H1 (cell line): ENCODE measurements around the gene CHAC1. TPM values are rescaled to one million over a fixed set of nuclear protein-coding genes. Genes with fewer than 3 reads are reported as not detected.

Experiments
- CTCF ChIA-PET: fragments of 300-600 bp; sonication (Branson Sonifier 250); formaldehyde crosslinking; loops from one replicate; lab custom pipeline; 2021; ENCODE audit not compliant: partially characterized antibody; lab: Charles Lee
- POLR2A ChIA-PET: fragments of 300-600 bp; sonication (Branson Sonifier 250); formaldehyde crosslinking; loops from one replicate; lab custom pipeline; 2021; ENCODE audit warnings: inconsistent platforms; ENCODE audit not compliant: partially characterized antibody; lab: Charles Lee
- DNase-seq, 2 experiments: peaks; one replicate each; pipeline versions ENCODE4 v3.0.0 to v3.0.0-alpha.2; 2010 to 2022; ENCODE audit warnings: low spot score in 2 of 2, low read depth in 1 of 2, mixed read lengths in 1 of 2
- FAIRE-seq: peaks from 2 replicates; lab custom pipeline; 2011; peaks lifted over from hg19 to GRCh38; lab: Jason Lieb, UNC
- H2AFZ ChIP-seq: 2 replicates; pipeline ENCODE4 v1.8.1; 2012; ENCODE audit warnings: low read length, inconsistent platforms
- H2AK5ac ChIP-seq: 2 replicates; pipeline ENCODE4 v1.6.1; 2013; ENCODE audit warnings: low read depth, low read length
- H2BK120ac ChIP-seq: replicated peaks from 2 replicates; pipeline ENCODE3; 2013; ENCODE audit warnings: low read depth, low read length, inconsistent platforms
- H2BK12ac ChIP-seq: 2 replicates; pipeline ENCODE4 v1.6.1; 2013; ENCODE audit warnings: low read depth, low read length
- H2BK15ac ChIP-seq: 2 replicates; pipeline ENCODE4 v1.6.1; 2013; ENCODE audit warnings: low read length
- H2BK20ac ChIP-seq: 2 replicates; pipeline ENCODE4 v1.6.1; 2013; ENCODE audit warnings: low read length
- H2BK5ac ChIP-seq: 2 replicates; pipeline ENCODE4 v1.6.1; 2013; ENCODE audit warnings: low read depth, low read length
- H3K14ac ChIP-seq: 2 replicates; pipeline ENCODE4 v1.6.1; 2013; ENCODE audit warnings: inconsistent platforms; ENCODE audit not compliant: insufficient read length
- H3K18ac ChIP-seq: 2 replicates; pipeline ENCODE4 v1.6.1; 2013; ENCODE audit warnings: low read length; ENCODE audit errors: extremely low read depth
- H3K23ac ChIP-seq: 2 replicates; pipeline ENCODE4 v1.6.1; 2013; ENCODE audit warnings: inconsistent platforms; ENCODE audit not compliant: insufficient read length
- H3K23me2 ChIP-seq: 2 replicates; pipeline ENCODE4 v1.6.1; 2013; ENCODE audit warnings: low read depth, low read length
- H3K27ac ChIP-seq: 2 replicates; pipeline ENCODE4 v1.6.1; 2011; ENCODE audit warnings: low read depth, low read length, inconsistent platforms
- H3K27me3 ChIP-seq, 4 experiments: replicated peaks in 1 of 4; 1 replicate in 1 of 4; 2 replicates in 3 of 4; pipeline versions ENCODE4 v1.6.1 to v1.8.1; 2011 to 2013; ENCODE audit warnings: low read length in 3 of 4, mild to moderate bottlenecking in 3 of 4, inconsistent platforms in 2 of 4, mixed read lengths in 2 of 4, moderate library complexity in 1 of 4; ENCODE audit not compliant: control insufficient read depth in 3 of 4, insufficient read depth in 3 of 4; ENCODE audit errors: extremely low read depth in 1 of 4
- H3K36me3 ChIP-seq, 4 experiments: 2 replicates each; pipeline versions ENCODE4 v1.6.1 to v1.8.1; 2011 to 2013; ENCODE audit warnings: mild to moderate bottlenecking in 4 of 4, low read length in 3 of 4, moderate library complexity in 2 of 4, control low read depth in 1 of 4, inconsistent platforms in 1 of 4; ENCODE audit not compliant: insufficient read depth in 4 of 4, control insufficient read depth in 2 of 4
- H3K4ac ChIP-seq: replicated peaks from 2 replicates; pipeline ENCODE3; 2013; ENCODE audit warnings: low read length, low read depth, mixed read lengths, inconsistent platforms; ENCODE audit not compliant: insufficient read length
- H3K4me1 ChIP-seq, 4 experiments: replicated peaks in 1 of 4; 1 replicate in 1 of 4; 2 replicates in 3 of 4; pipeline versions ENCODE4 v1.6.1 to v1.8.1; 2011 to 2013; ENCODE audit warnings: low read length in 3 of 4, inconsistent platforms in 2 of 4, mixed read lengths in 1 of 4; ENCODE audit not compliant: insufficient read depth in 4 of 4, control insufficient read depth in 3 of 4
- H3K4me2 ChIP-seq, 2 experiments: 2 replicates each; pipeline versions ENCODE4 v1.6.1 to v1.8.1; 2011 to 2013; ENCODE audit warnings: low read depth in 2 of 2, low read length in 2 of 2, control low read depth in 1 of 2, inconsistent platforms in 1 of 2, mild to moderate bottlenecking in 1 of 2; ENCODE audit not compliant: insufficient read depth in 1 of 2
- H3K4me3 ChIP-seq, 4 experiments: fragments of 200-600, 300-600 bp in 1 of 4; sonication (generic), shearing (Covaris generic), sonication (Bioruptor Twin) in 1 of 4; 2 replicates each; pipeline versions ENCODE4 v1.5.1 to v1.8.1; 2011 to 2016; ENCODE audit warnings: low read length in 4 of 4, low read depth in 3 of 4, control low read depth in 2 of 4, inconsistent platforms in 2 of 4, mild to moderate bottlenecking in 2 of 4, mixed read lengths in 1 of 4, moderate library complexity in 1 of 4; ENCODE audit not compliant: insufficient read depth in 2 of 4; ENCODE audit errors: extremely low read depth in 1 of 4
- H3K56ac ChIP-seq: replicated peaks from 2 replicates; pipeline ENCODE3; 2013; ENCODE audit warnings: low read depth, mild to moderate bottlenecking, mixed read lengths, low read length, inconsistent platforms; ENCODE audit not compliant: insufficient read length
- H3K79me1 ChIP-seq: 2 replicates; pipeline ENCODE4 v1.6.1; 2013; ENCODE audit warnings: low read depth, low read length, control low read depth
- H3K79me2 ChIP-seq, 2 experiments: 2 replicates each; pipeline versions ENCODE4 v1.6.1 to v1.8.1; 2012 to 2013; ENCODE audit warnings: low read length in 2 of 2, mild to moderate bottlenecking in 2 of 2, inconsistent platforms in 1 of 2; ENCODE audit not compliant: insufficient read depth in 2 of 2, control insufficient read depth in 1 of 2
- H3K9ac ChIP-seq, 4 experiments: replicated peaks in 1 of 4; 1 replicate in 1 of 4; 2 replicates in 3 of 4; pipeline versions ENCODE4 v1.6.1 to v1.8.1; 2011 to 2013; ENCODE audit warnings: low read depth in 3 of 4, low read length in 3 of 4, control low read depth in 2 of 4, mild to moderate bottlenecking in 2 of 4, moderate library complexity in 2 of 4, inconsistent platforms in 1 of 4; ENCODE audit errors: extremely low read depth in 1 of 4
- H3K9me3 ChIP-seq, 2 experiments: 2 replicates each; pipeline versions ENCODE4 v1.6.1 to v1.8.1; 2012 to 2013; ENCODE audit warnings: mild to moderate bottlenecking in 2 of 2, moderate library complexity in 2 of 2, control low read depth in 1 of 2, inconsistent platforms in 1 of 2, low read depth in 1 of 2, low read length in 1 of 2, mixed read lengths in 1 of 2; ENCODE audit not compliant: insufficient read depth in 2 of 2
- H4K20me1 ChIP-seq, 2 experiments: replicated peaks in 1 of 2; 2 replicates each; pipeline versions ENCODE3 to v1.8.1; 2011 to 2013; ENCODE audit warnings: inconsistent platforms in 2 of 2, low read length in 2 of 2, mild to moderate bottlenecking in 1 of 2; ENCODE audit not compliant: insufficient read depth in 2 of 2, control insufficient read depth in 1 of 2
- H4K5ac ChIP-seq: 2 replicates; pipeline ENCODE4 v1.6.1; 2013; ENCODE audit warnings: low read length, low read depth, mixed read lengths, inconsistent platforms; ENCODE audit not compliant: insufficient read length
- H4K8ac ChIP-seq: 2 replicates; pipeline ENCODE4 v1.8.0; 2013; ENCODE audit warnings: mild to moderate bottlenecking, moderate library complexity, low read length, inconsistent platforms; ENCODE audit not compliant: insufficient read depth; ENCODE audit errors: extremely low read depth
- H4K91ac ChIP-seq: replicated peaks from 2 replicates; pipeline ENCODE3; 2013; ENCODE audit warnings: low read length, mixed read lengths, inconsistent platforms; ENCODE audit not compliant: insufficient read length
- EP300 ChIP-seq, 2 experiments: IDR thresholded peaks; 1 replicate in 1 of 2; 2 replicates in 1 of 2; pipeline ENCODE4 v1.6.1; 2011 to 2012; ENCODE audit warnings: low read depth in 2 of 2, low read length in 2 of 2, mild to moderate bottlenecking in 2 of 2, borderline replicate concordance in 1 of 2, inconsistent platforms in 1 of 2, moderate library complexity in 1 of 2
- WGBS, 2 experiments: shearing (Covaris generic) in 1 of 2; methylation state at CpG; one replicate each; pipeline versions ENCODE4 v1.1.6 to v1.1.7; 2013 to 2015; ENCODE audit warnings: low lambda C conversion rate in 2 of 2, mixed read lengths in 2 of 2, inconsistent platforms in 1 of 2, low coverage in 1 of 2, missing lambda C conversion rate in 1 of 2; ENCODE audit not compliant: insufficient replicate concordance in 2 of 2, insufficient coverage in 1 of 2, insufficient read length in 1 of 2; ENCODE audit errors: extremely low coverage in 1 of 2, missing lambda C conversion rate in 1 of 2; 5-methylcytosine and 5-hydroxymethylcytosine counted together
- polyA plus RNA-seq, 7 experiments: library from polyadenylated mRNA; depleted of rRNA in 3 of 7; stranded (reverse) in 5 of 7; unstranded in 2 of 7; fragments of >200 nt in 5 of 7; fragments of 200-250 nt in 2 of 7; gene quantifications; 1 replicate in 5 of 7; 2 replicates in 1 of 7; 4 replicates in 1 of 7; pipeline versions ENCODE4 v1.2.1 to v1.2.3, GENCODE V29; 2011 to 2013; ENCODE audit warnings: missing spikeins in 2 of 7, mixed read lengths in 2 of 7
- total RNA-seq: library from RNA; stranded (reverse); fragmentation: NEBNext Ultra II Directional; extraction: Animal tissue kit (Norgen Biotek cat#: 25700); gene quantifications from 2 replicates; pipeline ENCODE4 v1.2.1, GENCODE V29; 2021

CHAC1 gene
- total and polyA plus RNA-seq, 2 of the 8 experiments (the other 6 are each of a cell fraction or from before 2014, with no cell fraction given) = 34.3 to 159 TPM

- no peak overlapping the region for H2BK120ac ChIP-seq
- no peak overlapping the region for H4K5ac ChIP-seq
- H3K56ac ChIP-seq = no peak overlapping the region
- H2BK15ac ChIP-seq = no peak overlapping the region
- 67% methylated on average over 8 of the region's 8 CpGs; no CpG with 5 or more reads in 1 of the 2 experiments for WGBS, 2 experiments
- H3K27me3 ChIP-seq = peaks cover 38 to 73% (median 62%) of the 10 kb centered on the region in 4 experiments
- ChIA-PET POLR2A (interaction anchor here (1.9 to 43.8 kb wide), 4 partner anchors 14 to 36 kb away, joined by 4 to 1505 read pairs (median 89); partner anchors contain the start of gene CHAC1), CTCF (interaction anchor here (0.8 to 33.1 kb wide), 11 partner anchors 7 to 125 kb away, joined by 3 to 619 read pairs (median 10); partner anchors contain the start of genes CHAC1, DLL4, DNAJC17 and VPS18)
- no peak overlapping the region for H2AFZ ChIP-seq
- H2BK20ac ChIP-seq = no peak overlapping the region
- H3K4me1 ChIP-seq = peaks cover 3 to 22% (median 9%) of the 10 kb centered on the region in 4 experiments
- no peak overlapping the region for H4K91ac ChIP-seq
- H3K18ac ChIP-seq = no peak overlapping the region
- DNase-seq = no peak
- no peak overlapping the region for H2BK5ac ChIP-seq
- no peak overlapping the region for H3K23ac ChIP-seq
- no peak overlapping the region for H3K27ac ChIP-seq
- H2BK12ac ChIP-seq = no peak overlapping the region; the same call in 1 of the 2 replicates
- no peaks in the 10 kb centered on the region for H3K79me2 ChIP-seq
- H3K14ac ChIP-seq = no peak overlapping the region
- peaks cover 21% of the 10 kb centered on the region; the same call in 1 of the 2 replicates for H3K23me2 ChIP-seq
- H3K4me2 ChIP-seq = no peak overlapping the region
- no peak overlapping the region; a peak in 1 of 7 replicates for H3K9ac ChIP-seq
- no peak overlapping the region for H2AK5ac ChIP-seq
- H3K9me3 ChIP-seq = no peaks in the 10 kb centered on the region
- no peaks in the 10 kb centered on the region for H3K79me1 ChIP-seq
- H4K20me1 ChIP-seq = peaks cover 2 to 14% of the 10 kb centered on the region in 2 experiments
- no peaks in the 10 kb centered on the region for H3K36me3 ChIP-seq
- H4K8ac ChIP-seq = no peak overlapping the region
- H3K4me3 ChIP-seq = no peak overlapping the region
- FAIRE-seq = no peak
- H3K4ac ChIP-seq = no peak overlapping the region
- no peak for TF ChIP-seq EP300 (IDR thresholded peaks at IDR 0.05; ENCODE audit: borderline replicate concordance in 1 of 2, low read depth in 2 of 2, low read length in 2 of 2)
Measured at GRCh38 chr15:40932156-40932555, 21.1 kb upstream of the CHAC1 start.
